ENCODE data around the gene EPG5.

- TF ChIP-seq PATZ1 (CRISPR knock-in tag; IDR thresholded peaks at IDR 0.05; ENCODE audit: borderline replicate concordance) (no peak), ZNF565 (CRISPR knock-in tag; conservative IDR thresholded peaks at IDR 0.05; ENCODE audit: low read depth) (no peak), ZFP3 (CRISPR knock-in tag; IDR thresholded peaks at IDR 0.05) (no peak), TCF4 (CRISPR knock-in tag; IDR thresholded peaks at IDR 0.05; ENCODE audit: borderline replicate concordance) (no peak), ESRRG (CRISPR knock-in tag; IDR thresholded peaks at IDR 0.05) (no peak), TOX (CRISPR knock-in tag; IDR thresholded peaks at IDR 0.05; ENCODE audit: borderline replicate concordance) (no peak), ISL1 (CRISPR knock-in tag; IDR thresholded peaks at IDR 0.05) (no peak)
Observed at GRCh38 chr18:45844938-45845337, 122.2 kb downstream of the EPG5 start.

Data from SK-N-SH treated with all-trans-retinoic acid at 6 μM for 48 hours (cell line).